Smooth muscle cell (in vitro differentiated cells): Measurements from ENCODE around the gene DIPK1C. TPM values are rescaled to one million over a fixed set of nuclear protein-coding genes. Genes with fewer than 3 reads are reported as not detected.

ENCODE experiments used
- DNase-seq: peaks from one replicate; lab custom pipeline; 2025; ENCODE audit not compliant: unreplicated experiment; lab: John Stamatoyannopoulos, UW
- H2AFZ ChIP-seq: fragments of 200-600 bp; sonication (generic); 2 replicates; pipeline ENCODE4 v1.6.0; 2016; ENCODE audit warnings: antibody characterized with exemption, low read depth, mild to moderate bottlenecking
- H3F3A ChIP-seq: fragments of 200-600 bp; sonication (generic); 2 replicates; pipeline ENCODE4 v1.6.0; 2017; ENCODE audit warnings: antibody characterized with exemption, low read depth
- H3K27ac ChIP-seq: fragments of 200-600 bp; sonication (generic); 2 replicates; pipeline ENCODE4 v1.5.1; 2016; ENCODE audit warnings: low read depth, mild to moderate bottlenecking
- H3K27me3 ChIP-seq: fragments of 200-600 bp; sonication (generic); 2 replicates; pipeline ENCODE4 v1.6.1; 2016; ENCODE audit warnings: low read depth, mild to moderate bottlenecking
- H3K36me3 ChIP-seq: fragments of 200-600 bp; sonication (generic); 2 replicates; pipeline ENCODE4 v1.5.1; 2016; ENCODE audit warnings: low read depth
- H3K4me1 ChIP-seq: fragments of 200-600 bp; sonication (generic); 2 replicates; pipeline ENCODE4 v1.5.1; 2016; ENCODE audit warnings: low read depth
- H3K4me2 ChIP-seq: fragments of 200-600 bp; sonication (generic); 2 replicates; pipeline ENCODE4 v1.6.0; 2016; ENCODE audit warnings: mild to moderate bottlenecking
- H3K4me3 ChIP-seq: fragments of 200-600 bp; sonication (generic); 2 replicates; pipeline ENCODE4 v1.5.1; 2016; ENCODE audit warnings: mild to moderate bottlenecking
- H3K79me2 ChIP-seq: fragments of 200-600 bp; sonication (generic); 2 replicates; pipeline ENCODE4 v1.6.0; 2016; ENCODE audit warnings: low read depth, mild to moderate bottlenecking
- H3K9ac ChIP-seq: fragments of 200-600 bp; sonication (generic); 2 replicates; pipeline ENCODE4 v1.6.0; 2016; ENCODE audit warnings: low read depth
- H3K9me3 ChIP-seq: fragments of 200-600 bp; sonication (generic); replicated peaks from 2 replicates; pipeline ENCODE4 v1.5.1; 2016; ENCODE audit warnings: low read depth
- H4K20me1 ChIP-seq: fragments of 200-600 bp; sonication (generic); 2 replicates; pipeline ENCODE4 v1.6.0; 2016; ENCODE audit warnings: low read depth
- WGBS: methylation state at CpG from one replicate; pipeline ENCODE4 v1.1.7; 2016; ENCODE audit warnings: low lambda C conversion rate; 5-methylcytosine and 5-hydroxymethylcytosine counted together
- polyA plus RNA-seq: library from polyadenylated mRNA; unstranded; fragments of >200 nt; fragmentation: Nextera tagmentation; extraction: Ambion mirVana; gene quantifications from 2 replicates; pipeline ENCODE4 v1.2.1, GENCODE V29; 2016
- total RNA-seq: library from RNA; depleted of rRNA; stranded (reverse); fragments of >200 nt; gene quantifications from 2 replicates; pipeline ENCODE4 v1.2.3, GENCODE V29; 2014
- TF ChIP-seq, protein P1 (sequence below): fragments of 200-600 bp; sonication (generic); IDR thresholded peaks from 2 replicates; pipeline ENCODE4 v1.5.1; 2017; ENCODE audit warnings: borderline replicate concordance, mild to moderate bottlenecking, antibody characterized with exemption; ENCODE audit not compliant: insufficient read depth, poor library complexity, severe bottlenecking

The DIPK1C gene
- total and polyA plus RNA-seq, 2 experiments from 2014 or later: not detected

DNA sequence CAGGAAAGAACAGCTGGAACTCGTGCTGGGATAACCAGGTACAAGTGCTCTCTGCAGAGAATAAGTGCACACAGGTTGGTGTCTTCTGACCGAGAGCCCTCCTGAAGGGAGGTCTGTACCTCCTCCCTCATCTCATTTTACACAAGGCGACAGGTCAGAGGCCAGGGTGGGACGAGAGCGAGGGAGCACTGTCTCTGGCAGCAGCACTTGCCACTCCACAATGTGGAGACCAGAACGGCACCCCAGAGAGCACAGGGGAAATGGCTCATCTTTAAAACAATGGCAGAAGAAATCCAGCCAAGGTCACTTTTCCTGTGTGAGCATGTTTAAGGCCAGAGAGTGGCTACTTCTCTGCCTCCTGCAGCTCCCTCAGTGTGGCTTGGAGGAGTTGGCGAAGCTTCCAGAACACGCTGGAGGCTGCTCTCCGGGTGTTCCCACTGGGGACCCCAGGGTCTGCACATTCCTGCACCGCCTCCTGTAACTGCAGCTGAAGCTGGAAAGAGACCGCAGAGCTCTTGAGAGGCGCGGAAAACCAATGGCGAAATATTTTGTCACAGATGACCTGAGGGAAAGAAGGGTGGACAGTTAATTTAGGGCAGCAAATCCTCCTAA lies 20.8 kb downstream of the DIPK1C start:
- no peak overlapping the region for H2AFZ ChIP-seq
- H3K27me3 ChIP-seq: no peaks in the 10 kb centered on the region
- no peak overlapping the region for H3K4me2 ChIP-seq
- no peaks in the 10 kb centered on the region for H3K4me1 ChIP-seq
- no peak overlapping the region for H3K27ac ChIP-seq
- no peak overlapping the region for H3K9ac ChIP-seq
- no peaks in the 10 kb centered on the region for H3K9me3 ChIP-seq
- H3K36me3 ChIP-seq: no peaks in the 10 kb centered on the region
- H4K20me1 ChIP-seq: no peaks in the 10 kb centered on the region
- no peak overlapping the region for H3K4me3 ChIP-seq
- H3F3A ChIP-seq: no peaks in the 10 kb centered on the region
- TF ChIP-seq, protein P1, sequence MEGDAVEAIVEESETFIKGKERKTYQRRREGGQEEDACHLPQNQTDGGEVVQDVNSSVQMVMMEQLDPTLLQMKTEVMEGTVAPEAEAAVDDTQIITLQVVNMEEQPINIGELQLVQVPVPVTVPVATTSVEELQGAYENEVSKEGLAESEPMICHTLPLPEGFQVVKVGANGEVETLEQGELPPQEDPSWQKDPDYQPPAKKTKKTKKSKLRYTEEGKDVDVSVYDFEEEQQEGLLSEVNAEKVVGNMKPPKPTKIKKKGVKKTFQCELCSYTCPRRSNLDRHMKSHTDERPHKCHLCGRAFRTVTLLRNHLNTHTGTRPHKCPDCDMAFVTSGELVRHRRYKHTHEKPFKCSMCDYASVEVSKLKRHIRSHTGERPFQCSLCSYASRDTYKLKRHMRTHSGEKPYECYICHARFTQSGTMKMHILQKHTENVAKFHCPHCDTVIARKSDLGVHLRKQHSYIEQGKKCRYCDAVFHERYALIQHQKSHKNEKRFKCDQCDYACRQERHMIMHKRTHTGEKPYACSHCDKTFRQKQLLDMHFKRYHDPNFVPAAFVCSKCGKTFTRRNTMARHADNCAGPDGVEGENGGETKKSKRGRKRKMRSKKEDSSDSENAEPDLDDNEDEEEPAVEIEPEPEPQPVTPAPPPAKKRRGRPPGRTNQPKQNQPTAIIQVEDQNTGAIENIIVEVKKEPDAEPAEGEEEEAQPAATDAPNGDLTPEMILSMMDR: no peak
- 86% methylated on average over 14 of the region's 14 CpGs for WGBS
- no peak for DNase-seq
- no peaks in the 10 kb centered on the region for H3K79me2 ChIP-seq

DNA sequence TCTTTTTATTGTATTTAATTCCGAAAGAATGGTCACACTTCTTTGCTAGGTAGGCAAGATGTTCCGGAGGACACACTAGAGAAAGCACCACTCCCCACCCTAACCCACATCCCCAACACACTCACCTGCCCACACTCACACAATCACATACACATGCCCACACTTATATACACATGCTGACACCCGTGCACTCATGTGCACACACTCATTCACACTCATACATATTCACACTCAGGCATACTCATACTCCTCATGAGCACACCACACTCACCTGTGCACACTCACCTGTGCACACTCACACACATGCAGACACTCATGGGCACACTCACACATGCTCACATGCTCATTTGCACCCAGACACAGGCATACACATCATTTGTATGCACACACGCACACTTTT lies 21.4 kb downstream of the DIPK1C start:
- Histone ChIP-seq H3K9ac (no peak overlapping the region), H3K4me2 (no peak overlapping the region), H3K9me3 (no peaks in the 10 kb centered on the region), H3K36me3 (no peaks in the 10 kb centered on the region), H4K20me1 (no peaks in the 10 kb centered on the region), H3K27me3 (no peaks in the 10 kb centered on the region), H3K79me2 (no peaks in the 10 kb centered on the region), H3F3A (no peaks in the 10 kb centered on the region), H3K4me3 (no peak overlapping the region), H3K27ac (no peak overlapping the region), H3K4me1 (no peaks in the 10 kb centered on the region), H2AFZ (no peak overlapping the region)
- WGBS: 91% methylated on average over 4 of the region's 4 CpGs
- TF ChIP-seq, protein P1: no peak
- no peak for DNase-seq

DNA sequence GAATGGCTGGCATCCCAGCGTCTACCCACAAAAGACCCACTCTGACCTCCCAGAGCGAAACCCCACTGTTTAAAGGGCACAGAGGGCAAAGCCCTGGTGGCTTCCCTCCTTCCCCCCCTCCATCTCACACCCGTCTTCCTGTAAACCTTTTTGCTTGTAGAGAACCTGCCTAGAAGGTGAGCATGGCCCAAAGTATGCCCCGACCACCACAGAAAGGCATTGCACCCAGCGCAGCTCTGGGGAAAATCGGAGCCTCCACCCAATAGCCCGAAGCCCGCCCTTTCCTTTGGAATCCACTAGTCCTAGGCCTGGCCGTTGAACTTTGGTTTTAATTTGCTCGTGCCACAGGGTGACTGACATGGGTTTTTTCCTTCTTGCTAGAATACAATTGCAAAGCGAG lies 22.6 kb downstream of the DIPK1C start:
- H3K4me3 ChIP-seq: no peak overlapping the region
- H3K9ac ChIP-seq: no peak overlapping the region
- H3K9me3 ChIP-seq: no peaks in the 10 kb centered on the region
- TF ChIP-seq, protein P1: no peak
- no peaks in the 10 kb centered on the region for H3K27me3 ChIP-seq
- DNase-seq: no peak
- WGBS: 91% methylated on average over 11 of the region's 11 CpGs
- H4K20me1 ChIP-seq: no peaks in the 10 kb centered on the region
- H3K79me2 ChIP-seq: no peaks in the 10 kb centered on the region
- H3K4me2 ChIP-seq: no peak overlapping the region
- no peak overlapping the region for H3K27ac ChIP-seq
- no peak overlapping the region for H2AFZ ChIP-seq
- H3K36me3 ChIP-seq: no peaks in the 10 kb centered on the region
- H3K4me1 ChIP-seq: no peaks in the 10 kb centered on the region
- H3F3A ChIP-seq: no peaks in the 10 kb centered on the region
